ENCODE measurements around the gene C5AR1.
A peak's percentile ranks its signal among the peaks of the same experiment; 100 is the strongest.
"Not testable (repeated sequence)": the region's sequence is repeated elsewhere in the genome, so short reads cannot be mapped to it uniquely, and the experiment has no call there.

The C5AR1 gene

DNA sequence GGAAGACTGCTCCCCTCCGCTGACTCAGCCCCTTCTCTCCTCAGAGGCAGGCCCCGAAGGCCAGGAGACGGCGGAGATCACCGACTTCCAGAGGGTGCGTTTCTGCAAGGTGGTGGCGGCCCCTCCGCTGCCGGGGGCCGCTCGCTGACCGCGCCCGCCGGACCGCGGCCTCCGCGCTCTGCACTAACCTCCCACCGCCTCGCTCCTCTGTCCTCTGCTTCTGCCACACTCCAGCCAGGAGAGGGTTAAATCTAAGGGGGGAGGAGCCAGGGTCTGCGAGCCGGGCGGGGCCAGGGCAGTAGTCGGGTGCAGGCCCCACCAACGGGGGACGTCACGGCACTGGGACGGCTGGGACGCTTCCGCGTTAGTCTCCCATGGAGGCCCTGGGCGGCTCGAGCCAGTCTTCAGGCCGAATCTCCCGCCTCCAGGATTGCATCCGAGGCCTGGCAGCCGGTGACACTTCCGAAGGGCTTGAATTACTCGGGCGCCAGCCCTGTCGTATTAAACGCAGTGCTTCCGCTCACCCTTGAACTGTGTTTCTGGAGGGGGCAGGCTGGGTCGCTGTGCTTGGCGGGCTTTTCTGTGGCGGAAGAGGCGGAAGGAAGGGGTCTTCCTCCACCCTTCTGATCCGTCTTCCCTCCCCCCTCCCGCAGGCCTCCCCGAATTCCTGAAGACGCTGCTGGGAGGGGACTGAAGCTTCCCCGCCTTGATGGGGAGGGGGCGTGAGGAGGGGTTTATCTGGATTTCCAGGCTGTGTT is 36.2 kb upstream of the C5AR1 start:
- in situ Hi-C loops (cut with HindIII; ENCODE audit: low pct_ligation_motif_present, low sequenced_read_pairs): no loop called here
- TF ChIP-seq, protein P1, sequence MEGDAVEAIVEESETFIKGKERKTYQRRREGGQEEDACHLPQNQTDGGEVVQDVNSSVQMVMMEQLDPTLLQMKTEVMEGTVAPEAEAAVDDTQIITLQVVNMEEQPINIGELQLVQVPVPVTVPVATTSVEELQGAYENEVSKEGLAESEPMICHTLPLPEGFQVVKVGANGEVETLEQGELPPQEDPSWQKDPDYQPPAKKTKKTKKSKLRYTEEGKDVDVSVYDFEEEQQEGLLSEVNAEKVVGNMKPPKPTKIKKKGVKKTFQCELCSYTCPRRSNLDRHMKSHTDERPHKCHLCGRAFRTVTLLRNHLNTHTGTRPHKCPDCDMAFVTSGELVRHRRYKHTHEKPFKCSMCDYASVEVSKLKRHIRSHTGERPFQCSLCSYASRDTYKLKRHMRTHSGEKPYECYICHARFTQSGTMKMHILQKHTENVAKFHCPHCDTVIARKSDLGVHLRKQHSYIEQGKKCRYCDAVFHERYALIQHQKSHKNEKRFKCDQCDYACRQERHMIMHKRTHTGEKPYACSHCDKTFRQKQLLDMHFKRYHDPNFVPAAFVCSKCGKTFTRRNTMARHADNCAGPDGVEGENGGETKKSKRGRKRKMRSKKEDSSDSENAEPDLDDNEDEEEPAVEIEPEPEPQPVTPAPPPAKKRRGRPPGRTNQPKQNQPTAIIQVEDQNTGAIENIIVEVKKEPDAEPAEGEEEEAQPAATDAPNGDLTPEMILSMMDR (IDR thresholded peaks at IDR 0.05; ENCODE audit: low read depth, low read length, missing control alignments): no peak
- peak; percentile 92 for DNase-seq
- H3K27ac ChIP-seq: peak overlapping the region; percentile 92
- no peaks in the 10 kb centered on the region for H3K27me3 ChIP-seq (replicated peaks)
- peak overlapping the region; percentile 68 for H3K4me3 ChIP-seq (ENCODE audit: low read depth, low read length)
- peaks cover 13% of the 10 kb centered on the region for H3K36me3 ChIP-seq (replicated peaks)

DNA sequence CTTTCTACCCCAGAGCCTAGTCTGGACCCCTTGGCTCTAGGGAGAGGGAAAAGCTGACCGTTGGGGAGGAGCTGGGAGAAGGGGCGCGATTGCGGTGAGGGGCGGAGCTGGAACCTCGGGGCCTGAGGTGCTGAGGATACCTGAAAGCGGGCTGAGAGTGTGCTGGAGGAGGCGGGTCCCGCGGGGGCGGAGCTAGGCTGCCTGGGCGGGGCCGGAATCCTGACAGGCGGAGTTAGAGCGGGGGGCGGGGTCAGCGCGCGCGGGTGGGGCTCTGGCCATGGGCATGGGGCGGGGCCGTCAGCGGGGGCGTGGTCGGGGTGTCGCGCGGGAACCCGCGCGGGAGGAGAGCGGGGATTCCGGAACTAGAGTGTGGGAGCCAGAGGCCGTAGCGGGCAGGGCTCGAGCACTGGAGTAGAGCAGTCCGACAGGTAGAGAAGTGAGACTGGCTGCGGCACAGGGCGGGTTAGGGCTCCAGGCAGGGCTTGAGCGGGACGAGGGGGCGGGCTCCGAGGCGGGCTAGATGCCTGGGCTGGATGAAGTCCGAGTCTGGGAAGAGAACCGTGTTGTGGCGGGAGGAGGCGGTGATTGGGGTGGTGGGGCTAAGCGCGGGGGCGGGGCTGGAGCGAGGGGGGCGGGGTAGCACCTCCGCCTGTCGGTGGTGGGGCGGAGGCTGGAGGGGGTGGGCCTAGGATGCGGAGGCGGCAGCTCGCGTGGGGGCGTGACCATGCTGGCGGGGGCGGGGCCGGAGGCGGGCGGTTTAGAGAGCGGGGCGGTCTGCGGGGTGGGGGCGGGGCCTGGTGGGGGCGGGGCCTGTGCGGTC is 35.4 kb upstream of the C5AR1 start, which contains the start of gene INAFM1:
Gene INAFM1 (plus strand): TSS at position 815 of the 820 bp plus-strand sequence. CDS start 35 bp downstream, outside the sequence.
- peak; percentile 92 for DNase-seq
- H3K27ac ChIP-seq: peak within 1 kb of the TSS; percentile 92
- no peaks in the 10 kb centered on the region for H3K27me3 ChIP-seq (replicated peaks)
- TF ChIP-seq, protein P1 (IDR thresholded peaks at IDR 0.05; ENCODE audit: low read depth, low read length, missing control alignments): no peak
- peaks cover 13% of the 10 kb centered on the region for H3K36me3 ChIP-seq (replicated peaks)
- H3K4me3 ChIP-seq (ENCODE audit: low read depth, low read length): peak within 1 kb of the TSS; percentile 69
- in situ Hi-C loops (cut with HindIII; ENCODE audit: low pct_ligation_motif_present, low sequenced_read_pairs): no loop called here

DNA sequence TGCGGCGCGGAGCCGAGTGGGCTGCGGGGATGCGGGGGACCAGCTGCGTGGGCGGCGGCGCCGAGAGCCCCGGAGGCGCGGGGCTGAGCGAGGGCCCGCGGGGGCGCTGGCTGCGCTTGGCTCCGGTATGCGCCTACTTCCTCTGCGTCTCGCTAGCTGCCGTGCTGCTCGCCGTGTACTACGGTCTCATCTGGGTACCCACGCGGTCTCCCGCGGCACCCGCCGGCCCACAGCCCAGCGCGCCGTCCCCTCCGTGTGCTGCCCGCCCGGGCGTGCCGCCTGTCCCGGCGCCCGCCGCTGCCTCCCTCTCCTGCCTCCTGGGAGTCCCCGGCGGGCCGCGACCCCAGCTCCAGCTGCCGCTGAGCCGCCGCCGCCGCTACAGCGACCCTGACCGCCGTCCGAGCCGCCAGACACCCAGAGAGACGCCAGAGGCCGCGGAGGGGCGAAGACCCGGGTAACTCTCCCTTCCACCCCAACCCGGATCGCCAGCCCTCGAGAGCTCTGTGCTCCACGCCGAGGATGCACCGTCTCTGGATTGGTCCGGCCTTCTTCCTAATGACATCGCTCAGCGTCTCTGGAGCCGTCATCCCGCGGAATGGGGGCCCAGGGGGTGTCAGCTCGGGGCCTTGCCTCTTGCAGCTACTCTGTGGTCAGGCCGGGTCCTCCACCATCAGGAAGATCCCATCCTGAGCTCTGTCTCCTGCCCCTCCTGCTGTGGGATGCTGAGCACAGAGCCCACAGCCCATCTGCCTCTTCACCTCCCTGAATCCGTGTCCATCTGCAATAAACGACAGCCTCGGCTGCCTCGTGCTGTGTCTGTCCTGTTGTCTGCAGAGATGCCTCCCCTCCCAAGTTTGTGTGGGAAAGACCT is 34.5 kb upstream of the C5AR1 start:
- in situ Hi-C loops (cut with HindIII; ENCODE audit: low pct_ligation_motif_present, low sequenced_read_pairs): no loop called here
- DNase-seq: no peak

DNA sequence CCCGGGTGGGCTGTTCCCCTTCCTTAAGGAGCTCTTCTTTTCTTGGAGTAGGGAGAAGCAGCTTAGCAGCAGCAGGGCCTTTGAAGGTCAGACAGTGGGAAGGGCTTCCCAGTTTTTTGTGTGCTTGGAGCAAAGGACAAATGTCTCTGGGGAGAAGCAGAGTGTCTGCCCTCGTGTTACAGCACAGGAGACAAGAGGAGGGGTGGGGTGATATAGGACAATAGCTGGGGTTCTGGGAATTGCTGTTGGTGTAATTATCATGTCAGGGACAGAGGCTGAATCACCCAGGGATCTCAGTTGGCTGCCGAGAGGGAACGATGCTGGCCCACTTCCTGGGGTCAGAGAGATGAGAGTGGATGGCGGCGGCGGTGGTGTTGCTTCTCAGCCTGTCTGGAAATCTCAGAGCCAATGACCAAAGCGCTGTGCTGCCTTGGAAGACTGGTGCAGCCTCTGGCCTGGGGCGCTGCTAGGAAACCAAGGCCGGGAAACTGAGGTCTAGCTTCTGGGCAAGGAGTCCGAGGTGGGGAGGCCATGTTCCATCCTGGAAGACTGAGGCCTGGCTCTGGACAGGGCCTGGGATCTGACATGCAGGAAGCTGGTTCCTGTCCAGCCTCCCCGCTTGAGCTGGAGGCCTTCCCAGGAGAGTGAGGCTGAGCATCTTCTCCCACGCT is 33.7 kb upstream of the C5AR1 start:
- in situ Hi-C loops (cut with HindIII; ENCODE audit: low pct_ligation_motif_present, low sequenced_read_pairs): no loop called here
- peak; percentile 55 for DNase-seq
- Histone ChIP-seq H3K27ac (peak overlapping the region; percentile 50), H3K36me3 (replicated peaks) (peaks cover 5% of the 10 kb centered on the region), H3K4me3 (ENCODE audit: low read depth, low read length) (peak overlapping the region; percentile 54), H3K27me3 (replicated peaks) (no peaks in the 10 kb centered on the region)
- TF ChIP-seq, protein P1 (IDR thresholded peaks at IDR 0.05; ENCODE audit: low read depth, low read length, missing control alignments): no peak

More for the DNA sequence above, 34.5 kb upstream of the C5AR1 start:
- peak overlapping the region; percentile 50 for H3K27ac ChIP-seq
- TF ChIP-seq, protein P1 (IDR thresholded peaks at IDR 0.05; ENCODE audit: low read depth, low read length, missing control alignments): no peak
- peak overlapping the region; percentile 54 for H3K4me3 ChIP-seq (ENCODE audit: low read depth, low read length)
- H3K36me3 ChIP-seq (replicated peaks): peaks cover 13% of the 10 kb centered on the region
- H3K27me3 ChIP-seq (replicated peaks): no peaks in the 10 kb centered on the region

DNA sequence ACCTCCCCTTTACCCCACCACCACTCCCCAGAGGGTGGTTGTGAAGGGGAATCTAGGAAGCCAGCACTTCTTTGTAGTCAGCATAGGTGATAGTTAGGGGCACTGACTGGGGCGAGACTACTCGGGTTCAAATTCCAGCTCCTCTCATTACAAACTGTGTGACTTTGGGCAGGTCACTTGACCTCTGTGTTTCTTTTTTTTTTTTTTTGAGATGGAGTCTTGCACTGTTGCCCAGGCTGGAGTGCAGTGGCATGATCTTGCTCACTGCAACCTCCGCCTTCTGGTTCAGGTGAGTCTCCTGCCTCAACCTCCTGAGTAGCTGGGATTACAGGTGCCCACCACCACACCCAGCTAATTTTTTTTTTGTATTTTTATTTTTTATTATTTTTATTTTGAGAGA is 33.1 kb upstream of the C5AR1 start:
- H3K27ac ChIP-seq; H3K4me3 ChIP-seq (ENCODE audit: low read depth, low read length); H3K36me3 ChIP-seq (replicated peaks); in situ Hi-C loops (cut with HindIII; ENCODE audit: low pct_ligation_motif_present, low sequenced_read_pairs); DNase-seq; H3K27me3 ChIP-seq (replicated peaks): not testable (repeated sequence)
